ENCODE data around the gene ADAMTS17.
"Not testable (repeated sequence)": the region's sequence is repeated elsewhere in the genome, so short reads cannot be mapped to it uniquely, and the experiment has no call there.

The ADAMTS17 gene

GRCh38 chr15:99929266-99929665 lies 412.5 kb downstream of the ADAMTS17 start:
- DNase-seq (ENCODE audit: low read depth) = no peak
- H3K4me3 ChIP-seq (ENCODE audit: low read length) = no peak overlapping the region

GRCh38 chr15:99928429-99928981 lies 413.3 kb downstream of the ADAMTS17 start:
- peak; percentile 47 for TF ChIP-seq CTCF (conservative IDR thresholded peaks at IDR 0.05; ENCODE audit: low read length)
- peak overlapping the region; percentile 56 for H3K4me3 ChIP-seq (ENCODE audit: low read length)
- DNase-seq (ENCODE audit: low read depth) = peak; percentile 68

More at GRCh38 chr15:99929266-99929665, 412.5 kb downstream of the ADAMTS17 start:
- no peak for TF ChIP-seq CTCF (conservative IDR thresholded peaks at IDR 0.05; ENCODE audit: low read length)

DNA sequence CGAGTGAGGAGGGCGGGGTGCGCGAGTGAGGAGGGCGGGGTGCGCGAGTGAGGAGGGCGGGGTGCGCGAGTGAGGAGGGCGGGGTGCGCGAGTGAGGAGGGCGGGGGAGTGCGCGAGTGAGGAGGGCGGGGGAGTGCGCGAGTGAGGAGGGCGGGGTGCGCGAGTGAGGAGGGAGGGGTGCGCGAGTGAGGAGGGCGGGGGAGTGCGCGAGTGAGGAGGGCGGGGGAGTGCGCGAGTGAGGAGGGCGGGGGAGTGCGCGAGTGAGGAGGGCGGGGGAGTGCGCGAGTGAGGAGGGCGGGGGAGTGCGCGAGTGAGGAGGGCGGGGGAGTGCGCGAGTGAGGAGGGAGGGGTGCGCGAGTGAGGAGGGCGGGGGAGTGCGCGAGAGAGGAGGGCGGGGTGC lies 415.2 kb downstream of the ADAMTS17 start:
- H3K4me3 ChIP-seq (ENCODE audit: low read length); DNase-seq (ENCODE audit: low read depth): not testable (repeated sequence)

GRCh38 chr15:99925661-99926461 lies 415.9 kb downstream of the ADAMTS17 start:
- DNase-seq (ENCODE audit: low read depth) = no peak
- TF ChIP-seq CTCF (conservative IDR thresholded peaks at IDR 0.05; ENCODE audit: low read length) = no peak
- peak overlapping the region; percentile 47 for H3K4me3 ChIP-seq (ENCODE audit: low read length)

- TF ChIP-seq CTCF (conservative IDR thresholded peaks at IDR 0.05; ENCODE audit: low read length) = no peak
- no peak overlapping the region for H3K4me3 ChIP-seq (ENCODE audit: low read length)
- no peak for DNase-seq (ENCODE audit: low read depth)
Observed at GRCh38 chr15:99923711-99924110, 418.1 kb downstream of the ADAMTS17 start.
